NCI-H187 (cell line): ENCODE results near the gene SEMA4G.

ENCODE experiments used
- DNase-seq, 2 experiments: peaks; one replicate each; lab custom pipeline; 2025; lab: John Stamatoyannopoulos, UW

The SEMA4G gene

DNA sequence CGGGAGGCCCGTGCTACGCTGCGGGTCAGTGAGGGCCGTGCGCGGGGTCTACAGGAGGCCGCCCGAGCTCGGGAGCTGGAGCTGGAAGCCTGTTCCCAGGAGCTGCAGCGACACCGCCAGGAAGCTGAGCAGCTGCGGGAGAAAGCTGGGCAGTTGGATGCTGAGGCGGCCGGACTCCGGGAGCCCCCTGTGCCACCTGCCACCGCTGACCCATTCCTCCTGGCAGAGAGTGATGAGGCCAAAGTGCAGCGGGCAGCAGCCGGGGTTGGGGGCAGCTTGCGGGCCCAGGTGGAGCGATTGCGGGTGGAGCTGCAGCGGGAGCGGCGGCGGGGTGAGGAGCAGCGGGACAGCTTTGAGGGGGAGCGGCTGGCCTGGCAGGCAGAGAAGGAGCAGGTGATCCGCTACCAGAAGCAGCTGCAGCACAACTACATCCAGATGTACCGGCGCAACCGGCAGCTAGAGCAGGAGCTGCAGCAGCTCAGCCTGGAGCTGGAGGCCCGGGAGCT is 37.3 kb downstream of the SEMA4G start:
- DNase-seq = no peak

DNA sequence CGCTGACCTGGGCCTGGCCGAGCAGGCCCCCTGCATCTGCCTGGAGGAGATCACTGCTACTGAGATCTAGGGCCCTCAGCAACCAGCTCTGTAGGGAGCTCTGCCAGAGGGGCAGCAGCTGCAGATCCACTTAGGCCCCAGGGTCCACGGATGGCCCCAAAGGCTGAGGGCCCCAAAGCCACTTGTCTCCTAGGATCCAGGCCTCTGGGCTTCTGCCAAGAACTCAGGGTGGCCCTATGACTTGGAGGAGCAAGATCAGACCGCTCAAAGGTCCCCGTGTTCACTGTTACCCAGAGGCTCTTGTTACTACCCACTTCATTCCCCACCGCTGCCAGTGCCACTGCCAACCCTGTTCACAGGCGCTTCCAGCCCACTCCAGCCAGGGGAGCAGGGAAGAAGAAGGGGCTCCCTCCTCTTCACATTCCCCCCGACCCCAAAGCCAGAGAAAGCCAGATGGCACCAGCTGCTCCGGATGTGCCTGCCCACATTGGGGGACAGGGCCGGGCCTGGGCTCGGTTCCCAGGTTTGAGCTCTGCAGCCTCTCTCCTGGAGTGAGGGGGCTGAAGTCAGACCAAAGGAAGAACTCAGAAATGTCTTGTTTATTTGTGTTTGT is 37.9 kb downstream of the SEMA4G start:
- DNase-seq = no peak

DNA sequence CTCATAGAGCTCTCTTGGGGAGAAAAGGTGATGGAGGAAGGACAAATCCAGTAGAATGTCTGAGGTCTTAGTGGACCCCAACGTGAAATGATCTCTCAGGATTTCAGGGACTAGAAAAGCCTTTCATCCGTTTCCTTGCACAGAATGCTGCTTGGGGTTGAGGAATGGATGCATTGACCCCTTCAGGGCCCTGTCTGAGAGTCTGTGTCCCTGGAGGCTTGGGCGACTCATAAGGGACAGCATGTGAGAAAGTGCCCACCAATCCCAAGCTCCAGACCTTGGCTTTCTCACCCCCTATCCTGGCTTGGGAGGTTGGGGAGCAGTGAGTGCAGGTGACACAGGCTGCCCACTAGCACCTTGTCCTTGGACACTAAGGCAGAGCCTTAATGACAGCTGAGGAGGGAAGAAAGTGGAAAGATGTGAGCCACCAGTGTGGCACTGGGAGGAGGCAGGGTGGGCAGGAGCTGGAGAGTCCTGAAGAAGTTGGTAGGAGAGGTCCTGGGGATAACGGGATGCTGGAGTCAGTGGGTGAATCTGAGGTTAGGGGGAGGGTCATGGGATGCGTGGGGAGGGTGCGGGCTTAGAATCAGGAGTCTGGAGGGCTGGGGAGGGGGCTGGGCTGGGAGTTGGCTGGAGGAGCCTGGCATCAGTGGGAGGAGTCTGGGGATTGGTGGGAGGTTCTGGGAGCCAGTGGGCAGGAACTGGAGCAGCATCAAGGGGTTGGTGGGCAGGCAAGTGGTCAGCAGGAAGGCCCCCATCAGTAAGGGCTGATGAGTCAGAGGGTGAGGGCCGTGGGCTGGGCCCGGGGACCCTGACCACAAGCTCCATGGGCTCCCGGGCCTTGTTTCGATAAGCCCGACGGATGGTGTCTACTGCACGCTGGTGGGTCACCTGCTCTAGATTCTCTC is 38.9 kb downstream of the SEMA4G start:
- DNase-seq = no peak

DNA sequence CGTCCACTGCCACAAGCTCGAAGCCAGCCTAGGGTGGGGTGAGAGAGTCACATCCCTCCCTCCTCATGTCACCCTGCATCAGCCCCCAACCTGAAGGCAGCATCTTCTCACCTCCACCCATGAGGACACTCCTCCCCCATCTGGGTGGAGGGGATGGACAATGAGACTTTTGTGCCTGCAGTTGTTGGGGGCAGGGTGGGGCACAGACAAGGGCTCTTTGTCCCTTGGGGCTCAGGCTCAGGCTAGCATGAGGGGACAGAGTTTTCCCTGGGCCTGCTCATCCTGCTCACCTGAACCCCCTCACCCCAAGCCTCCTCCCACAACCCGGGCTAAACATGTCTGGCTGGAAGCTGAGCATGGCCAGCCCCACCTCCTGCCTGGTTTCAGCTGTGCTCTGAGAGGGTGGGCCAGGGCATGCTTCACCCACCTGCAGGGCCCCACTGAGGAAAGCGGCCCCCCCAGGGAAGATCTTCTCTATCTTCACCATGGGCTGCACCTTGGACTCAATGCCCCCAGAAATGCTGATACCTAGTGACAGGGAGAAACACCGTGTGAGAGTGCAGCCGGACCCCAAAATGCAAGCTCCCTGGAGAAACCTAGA is 39.6 kb downstream of the SEMA4G start:
- no peak for DNase-seq

DNA sequence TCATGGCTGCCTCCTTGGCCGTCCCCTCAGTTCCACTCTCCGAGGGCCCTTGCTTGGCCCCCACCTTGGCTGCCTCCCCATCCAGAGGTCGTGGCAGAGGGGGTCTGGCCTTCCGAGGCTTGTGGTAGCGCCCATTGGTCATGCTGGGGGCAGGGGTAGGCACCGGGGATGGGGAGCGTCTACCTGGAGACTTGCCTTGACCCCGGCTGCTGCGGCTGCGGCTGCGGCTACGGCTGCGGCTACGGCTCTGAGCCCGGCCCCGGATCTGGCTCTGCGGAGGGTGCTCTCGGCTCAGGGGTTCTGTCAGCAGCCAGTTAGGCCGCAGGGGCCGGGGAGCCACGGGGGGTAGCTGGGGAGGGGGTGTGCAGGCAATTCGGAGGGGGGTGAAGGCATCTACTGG is 41.0 kb downstream of the SEMA4G start:
- DNase-seq = no peak

DNA sequence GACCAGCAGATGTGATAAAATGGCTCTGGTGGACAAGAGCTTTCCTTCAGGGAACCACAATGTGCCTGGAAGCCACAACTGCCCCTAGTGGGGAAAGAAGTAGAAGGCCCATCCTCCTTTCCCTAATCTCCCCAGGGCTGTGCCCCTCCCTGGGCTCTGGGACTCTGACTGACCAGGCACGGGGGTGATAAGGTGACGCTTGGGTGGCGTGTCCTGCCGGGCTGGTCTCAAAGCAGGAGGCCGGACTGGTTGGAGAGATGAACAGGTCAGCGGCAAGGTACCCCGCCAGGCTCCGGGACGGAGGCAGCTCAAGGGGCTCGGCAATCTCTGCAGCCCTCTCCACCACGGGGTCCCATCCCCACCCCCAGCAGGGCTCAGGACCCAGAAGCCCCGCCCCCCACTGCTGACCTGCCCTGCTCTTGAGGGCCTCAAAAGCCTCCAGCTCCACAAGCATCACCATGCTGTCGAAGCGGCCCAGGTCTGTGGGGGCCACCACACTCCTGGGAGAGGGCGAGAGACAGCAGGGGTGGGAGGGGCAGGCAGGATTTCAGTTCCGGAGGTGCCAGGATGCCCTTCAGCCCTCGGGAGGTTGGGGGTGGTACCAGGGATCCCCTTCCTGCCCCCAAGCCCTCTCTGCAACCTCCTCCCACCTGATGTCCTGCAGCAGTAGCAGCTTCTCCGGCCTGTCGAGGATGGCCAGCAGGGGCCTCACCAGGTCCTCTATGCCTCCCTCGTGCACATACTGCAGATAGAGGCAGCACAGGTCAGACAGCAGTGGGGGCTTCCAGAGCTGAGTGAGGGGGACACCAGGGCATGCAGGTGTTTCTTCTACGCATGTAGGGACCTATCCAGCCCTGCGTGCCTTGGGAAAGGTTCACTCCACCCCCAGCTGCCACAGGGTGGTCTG is 42.5 kb downstream of the SEMA4G start:
- DNase-seq = no peak

DNA sequence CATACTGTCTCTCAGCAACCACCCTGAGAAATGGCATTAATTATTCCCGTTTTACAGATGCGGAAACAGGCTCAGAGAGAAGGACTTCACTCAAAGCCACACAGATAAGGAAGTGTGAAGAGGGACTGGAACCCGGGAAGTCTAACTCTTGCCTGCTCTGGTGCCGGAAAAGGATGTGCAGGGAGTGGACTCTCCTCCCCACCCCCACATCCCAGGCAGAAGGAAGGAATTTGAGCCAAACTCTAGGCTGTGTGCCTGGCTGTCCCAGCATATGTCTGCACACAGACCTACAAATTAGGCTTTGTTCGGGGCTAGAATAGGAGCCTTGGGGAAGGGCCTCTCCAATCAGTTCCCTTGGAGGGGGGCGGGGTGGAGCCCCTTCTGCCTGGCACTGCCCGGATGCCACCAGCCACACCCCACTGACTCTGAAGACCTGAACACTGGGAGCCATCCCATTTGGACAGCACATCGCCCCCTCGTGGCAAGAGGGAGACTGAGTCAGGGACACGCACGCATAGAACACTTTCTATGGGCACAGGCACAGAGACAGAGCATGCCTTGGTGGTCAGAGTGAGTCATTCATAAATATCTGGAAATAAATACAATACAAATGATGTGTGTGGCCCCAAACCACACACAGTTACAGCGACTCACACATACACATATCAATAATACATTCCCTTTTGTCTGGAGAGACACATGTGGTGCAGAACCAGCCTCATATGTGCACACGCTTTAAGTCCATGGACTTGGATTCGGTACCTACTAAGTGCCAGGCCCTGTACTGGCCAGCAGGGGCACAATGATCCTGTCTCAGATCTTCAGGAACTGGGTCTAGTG is 43.4 kb downstream of the SEMA4G start:
- peak in 1 of 2 experiments; percentile 30 for DNase-seq

DNA sequence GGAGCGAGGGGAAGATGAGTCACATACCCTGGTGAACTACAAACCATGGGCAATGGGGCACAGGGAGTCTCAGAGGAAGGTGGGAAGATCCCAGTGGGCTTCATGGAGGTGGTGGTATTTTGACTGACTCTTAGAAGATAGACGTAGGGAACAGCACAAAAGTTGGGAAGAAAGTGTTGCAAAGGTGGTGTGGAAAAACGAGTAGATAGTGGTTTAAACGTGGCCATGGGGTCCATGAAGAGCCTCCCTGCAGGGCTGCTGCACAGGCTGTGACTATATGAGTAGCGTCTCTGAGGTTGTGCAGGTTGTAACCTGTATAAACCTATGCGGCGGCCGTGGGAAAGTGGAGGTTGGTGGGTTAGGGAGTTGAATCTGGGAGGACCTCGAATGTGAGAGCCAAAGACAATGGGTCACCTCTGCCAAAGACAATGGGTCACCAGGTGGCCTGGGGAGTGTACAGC is 44.1 kb downstream of the SEMA4G start:
- DNase-seq = no peak

DNA sequence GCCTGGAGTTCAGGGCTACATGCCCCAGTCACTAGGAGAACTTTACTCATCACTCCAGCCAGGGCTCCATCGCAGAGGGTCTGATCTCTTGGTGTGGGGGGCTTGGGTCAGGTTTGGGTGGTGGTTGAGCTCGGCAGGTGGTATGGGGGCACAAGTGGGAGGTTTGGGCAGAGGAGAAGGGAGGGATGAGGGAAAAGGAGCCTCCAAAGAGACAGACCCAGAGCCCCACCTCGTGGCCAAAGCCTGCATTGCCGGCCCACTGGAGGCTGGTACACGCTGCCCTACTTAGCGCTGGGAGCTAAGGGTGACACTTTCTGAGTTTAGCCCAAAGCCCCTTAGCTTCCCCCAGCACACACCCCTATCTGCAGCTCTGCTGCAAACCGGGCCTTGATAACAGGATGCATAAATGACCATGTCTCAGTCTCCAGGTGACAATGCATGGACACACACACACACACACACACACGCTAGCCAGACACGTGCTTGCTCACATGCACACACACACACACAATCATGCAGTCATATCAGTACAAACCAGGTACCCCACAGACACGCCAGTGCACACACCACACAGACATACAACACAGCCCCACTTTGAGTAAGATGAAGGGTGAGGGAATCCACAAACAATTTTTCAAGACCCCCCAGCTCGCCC is 45.1 kb downstream of the SEMA4G start:
- peak; percentile 4 to 56 for DNase-seq

DNA sequence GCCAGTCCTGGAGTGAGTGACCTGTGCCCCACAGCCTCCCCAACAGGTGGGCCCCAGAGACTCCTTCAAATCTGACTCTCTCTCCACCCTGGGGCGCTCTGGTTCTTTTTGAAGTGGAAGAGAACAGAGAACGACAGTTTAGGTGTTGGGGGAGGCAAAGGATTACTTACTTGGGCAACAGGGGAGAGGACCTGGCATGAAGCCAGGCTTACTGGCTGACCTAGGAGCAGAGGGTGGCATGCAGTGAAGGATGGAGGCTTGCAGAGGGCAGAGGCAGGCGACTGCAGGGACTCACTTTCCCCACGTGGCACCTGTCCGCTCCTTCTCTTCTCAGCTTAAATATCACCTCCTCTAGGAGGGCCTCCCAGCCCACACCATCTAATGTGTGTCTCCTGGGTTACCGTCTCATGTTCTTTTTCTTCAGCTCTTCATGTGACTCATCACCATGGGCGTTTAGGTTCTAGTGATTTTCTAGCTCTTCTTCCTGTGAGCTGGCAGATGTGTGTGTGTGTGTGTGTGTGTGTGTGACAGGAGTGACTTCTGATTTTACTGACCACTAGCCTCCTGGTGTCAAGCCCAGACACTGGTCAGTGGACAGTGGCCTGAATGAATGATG is 45.8 kb downstream of the SEMA4G start:
- no peak for DNase-seq

DNA sequence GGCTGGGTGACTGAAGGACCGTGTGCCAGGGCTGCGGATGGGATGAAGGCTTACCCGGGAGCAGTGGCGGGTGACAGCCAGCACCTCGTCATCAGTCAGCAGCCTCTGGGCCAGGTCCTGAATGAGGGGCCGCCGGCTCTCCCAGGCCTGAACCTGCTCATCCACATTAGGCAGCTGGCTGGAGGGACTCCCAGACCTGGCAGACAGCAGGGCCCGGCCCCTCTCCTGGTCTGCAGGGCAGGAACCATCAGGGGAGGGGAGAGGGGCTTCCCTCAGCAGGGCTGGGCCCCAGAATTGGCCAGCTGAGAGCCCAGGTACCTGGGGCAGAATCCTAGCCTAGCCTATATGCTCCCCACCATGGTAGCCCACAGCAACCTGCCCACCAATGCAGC is 46.3 kb downstream of the SEMA4G start:
- no peak for DNase-seq

DNA sequence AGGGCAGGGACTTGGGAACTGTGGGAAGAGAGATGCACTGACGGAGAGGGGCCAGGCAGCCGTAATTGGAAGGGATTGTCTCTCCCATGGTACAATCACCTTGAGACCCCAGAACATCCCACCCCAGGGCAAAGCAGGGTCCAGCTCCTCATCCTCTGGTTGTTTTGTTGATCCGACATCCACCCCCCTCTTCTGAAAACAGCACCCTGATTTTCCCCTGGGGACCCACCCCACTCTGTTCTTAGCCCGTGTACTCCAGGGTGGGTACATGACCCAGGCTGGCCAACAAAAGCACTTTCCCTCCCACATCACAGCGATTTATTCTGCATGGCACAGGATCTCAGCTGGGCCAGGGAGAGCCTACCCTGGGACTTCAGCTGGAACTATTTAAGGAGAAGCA is 47.5 kb downstream of the SEMA4G start:
- DNase-seq = no peak

DNA sequence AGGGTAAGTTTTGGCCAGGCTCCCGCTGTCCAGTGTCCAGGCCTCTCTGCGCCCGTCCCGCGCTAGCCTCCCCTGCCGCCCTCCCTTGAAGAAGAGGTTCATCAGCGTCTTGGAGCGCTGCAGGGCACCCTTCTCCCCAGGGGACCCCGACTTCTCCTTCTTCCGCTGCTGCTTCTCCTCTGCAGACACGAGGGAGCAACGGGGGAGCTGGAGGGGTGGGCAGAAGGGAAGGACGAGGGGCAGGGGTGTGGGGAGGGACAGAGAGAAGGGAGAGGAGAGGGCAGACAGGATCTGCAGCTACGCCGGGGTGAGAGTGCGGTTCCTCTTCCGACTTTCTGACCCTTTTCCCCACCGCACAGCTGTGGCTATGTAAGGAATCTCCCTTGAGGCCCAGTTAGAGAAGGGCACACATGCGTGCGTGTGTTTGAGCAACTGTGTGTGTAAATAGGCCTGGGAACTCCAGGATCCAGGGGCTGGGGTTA is 48.9 kb downstream of the SEMA4G start:
- DNase-seq = no peak

DNA sequence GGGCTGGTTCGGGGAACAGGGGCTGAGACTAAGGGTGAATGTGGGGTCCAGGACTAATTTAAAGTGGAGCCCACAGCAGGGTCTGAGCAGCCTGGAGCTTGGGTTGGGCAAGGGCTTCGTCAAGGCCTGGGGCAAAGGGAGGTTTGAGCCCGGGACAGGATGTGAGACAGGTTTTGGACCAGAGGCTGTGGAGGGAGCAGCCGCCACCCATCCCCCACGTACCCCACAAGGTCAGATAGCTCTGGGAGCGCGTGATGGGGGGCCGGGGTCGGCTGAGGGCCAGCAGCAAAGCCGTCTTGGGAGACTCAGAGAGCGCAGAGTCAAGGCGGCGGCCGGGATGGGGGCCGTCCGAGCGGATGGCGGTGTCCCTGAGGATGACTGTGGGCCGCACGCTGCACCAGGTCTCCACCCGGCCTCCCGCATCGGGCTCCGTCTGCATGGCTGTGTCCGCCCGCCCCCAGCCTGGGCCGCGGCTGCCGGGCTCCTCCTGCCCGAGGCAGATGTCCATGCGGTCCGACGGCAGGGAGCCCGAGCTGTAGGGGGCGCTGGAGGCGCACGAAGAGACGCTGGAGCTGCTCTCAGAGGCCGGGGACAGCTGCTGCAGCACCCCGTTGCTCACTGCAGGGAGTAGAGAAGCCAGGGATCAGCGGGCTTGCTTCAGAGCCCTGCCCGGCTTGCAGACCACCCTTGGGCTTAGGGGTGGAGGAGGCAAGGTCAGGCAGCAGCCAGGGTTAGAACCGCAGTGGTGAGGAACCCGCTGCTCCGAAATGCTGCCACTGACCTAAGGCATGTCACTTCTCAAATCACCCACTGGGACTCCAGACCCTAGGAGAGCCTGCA is 49.5 kb downstream of the SEMA4G start:
- peak; percentile 6 to 24 for DNase-seq
